HG03064 (cell line): ENCODE data around the gene GRM4.
"Not testable (repeated sequence)": the region's sequence is repeated elsewhere in the genome, so short reads cannot be mapped to it uniquely, and the experiment has no call there.

Experiments used
- ATAC-seq: cut with Tn5 transposase; IDR thresholded peaks from one replicate; pipeline ENCODE4 v1.9.1; 2021; ENCODE audit warnings: low read depth; ENCODE audit not compliant: unreplicated experiment

Gene GRM4

GRCh38 chr6:34050691-34051090, 95.2 kb downstream of the GRM4 start:
- ATAC-seq: no peak

GRCh38 chr6:34049395-34050342, 96.2 kb downstream of the GRM4 start:
- ATAC-seq: no peak

GRCh38 chr6:34047913-34048867, 97.7 kb downstream of the GRM4 start:
- no peak for ATAC-seq

- no peak for ATAC-seq
Measured at GRCh38 chr6:34046617-34047016, 99.3 kb downstream of the GRM4 start.

GRCh38 chr6:34045771-34046170, 100.1 kb downstream of the GRM4 start:
- ATAC-seq: no peak

GRCh38 chr6:34044945-34045595, 100.8 kb downstream of the GRM4 start:
- ATAC-seq: no peak

- ATAC-seq: no peak
Measured at GRCh38 chr6:34043359-34043758, 102.5 kb downstream of the GRM4 start.

GRCh38 chr6:34041998-34042397, 103.9 kb downstream of the GRM4 start:
- not testable (repeated sequence) for ATAC-seq

GRCh38 chr6:34041385-34041784, 104.5 kb downstream of the GRM4 start:
- no peak for ATAC-seq

- ATAC-seq: no peak
Measured at GRCh38 chr6:34039943-34040342, 105.9 kb downstream of the GRM4 start.

- ATAC-seq: no peak
Measured at GRCh38 chr6:34037151-34037550, 108.7 kb downstream of the GRM4 start.

GRCh38 chr6:34036357-34037069, 109.4 kb downstream of the GRM4 start:
- ATAC-seq: no peak

GRCh38 chr6:34035704-34036356, 110.1 kb downstream of the GRM4 start:
- no peak for ATAC-seq

- no peak for ATAC-seq
Measured at GRCh38 chr6:34035161-34035560, 110.7 kb downstream of the GRM4 start.

GRCh38 chr6:34032856-34033255, 113.0 kb downstream of the GRM4 start:
- no peak for ATAC-seq

GRCh38 chr6:34031625-34032383, 114.1 kb downstream of the GRM4 start:
- no peak for ATAC-seq

GRCh38 chr6:34030831-34031624, 114.9 kb downstream of the GRM4 start:
- ATAC-seq: no peak
